ENCODE measurements around the gene STING1.
"Not testable (repeated sequence)": the region's sequence is repeated elsewhere in the genome, so short reads cannot be mapped to it uniquely, and the experiment has no call there.

DNA sequence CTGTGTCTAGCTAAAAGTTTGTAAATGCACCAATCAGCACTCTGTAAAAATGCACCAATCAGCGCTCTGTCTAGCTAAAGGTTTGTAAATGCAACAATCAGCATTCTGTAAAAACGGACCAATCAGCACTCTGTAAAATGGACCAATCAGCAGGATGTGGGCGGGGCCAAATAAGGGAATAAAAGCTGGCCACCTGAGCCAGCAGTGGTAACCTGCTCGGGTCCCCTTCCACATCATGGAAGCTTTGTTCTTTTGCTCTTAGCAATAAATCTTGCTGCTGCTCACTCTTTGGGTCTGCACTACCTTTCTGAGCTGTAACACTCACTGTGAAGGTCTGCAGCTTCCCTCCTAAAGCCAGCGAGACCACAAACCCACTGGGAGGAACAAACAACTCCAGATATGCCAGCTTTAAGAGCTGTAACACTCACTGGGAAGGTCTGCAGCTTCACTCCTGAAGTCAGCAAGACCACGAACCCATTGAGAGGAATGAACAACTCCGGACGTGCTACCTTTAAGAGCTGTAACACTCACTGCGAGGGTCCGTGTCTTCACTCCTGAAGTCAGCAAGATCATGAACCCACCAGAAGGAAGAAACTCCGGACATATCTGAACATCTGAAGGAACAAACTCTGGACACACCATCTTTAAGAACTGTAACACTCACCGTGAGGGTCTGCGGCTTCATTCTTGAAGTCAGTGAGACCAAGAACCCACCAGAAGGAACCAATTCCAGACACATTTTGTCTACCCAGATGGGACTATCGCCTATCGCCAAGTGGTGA is 20.7 kb upstream of the STING1 start:
- TF ChIP-seq, protein P1, sequence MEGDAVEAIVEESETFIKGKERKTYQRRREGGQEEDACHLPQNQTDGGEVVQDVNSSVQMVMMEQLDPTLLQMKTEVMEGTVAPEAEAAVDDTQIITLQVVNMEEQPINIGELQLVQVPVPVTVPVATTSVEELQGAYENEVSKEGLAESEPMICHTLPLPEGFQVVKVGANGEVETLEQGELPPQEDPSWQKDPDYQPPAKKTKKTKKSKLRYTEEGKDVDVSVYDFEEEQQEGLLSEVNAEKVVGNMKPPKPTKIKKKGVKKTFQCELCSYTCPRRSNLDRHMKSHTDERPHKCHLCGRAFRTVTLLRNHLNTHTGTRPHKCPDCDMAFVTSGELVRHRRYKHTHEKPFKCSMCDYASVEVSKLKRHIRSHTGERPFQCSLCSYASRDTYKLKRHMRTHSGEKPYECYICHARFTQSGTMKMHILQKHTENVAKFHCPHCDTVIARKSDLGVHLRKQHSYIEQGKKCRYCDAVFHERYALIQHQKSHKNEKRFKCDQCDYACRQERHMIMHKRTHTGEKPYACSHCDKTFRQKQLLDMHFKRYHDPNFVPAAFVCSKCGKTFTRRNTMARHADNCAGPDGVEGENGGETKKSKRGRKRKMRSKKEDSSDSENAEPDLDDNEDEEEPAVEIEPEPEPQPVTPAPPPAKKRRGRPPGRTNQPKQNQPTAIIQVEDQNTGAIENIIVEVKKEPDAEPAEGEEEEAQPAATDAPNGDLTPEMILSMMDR (IDR thresholded peaks at IDR 0.05) = not testable (repeated sequence)
- TF ChIP-seq POLR2AphosphoS5 (IDR thresholded peaks at IDR 0.05; ENCODE audit: low read depth, low read length); SIN3A (IDR thresholded peaks at IDR 0.05; ENCODE audit: borderline replicate concordance, insufficient read depth, low read depth, low read length): not testable (repeated sequence)
- TF ChIP-seq, protein P2, sequence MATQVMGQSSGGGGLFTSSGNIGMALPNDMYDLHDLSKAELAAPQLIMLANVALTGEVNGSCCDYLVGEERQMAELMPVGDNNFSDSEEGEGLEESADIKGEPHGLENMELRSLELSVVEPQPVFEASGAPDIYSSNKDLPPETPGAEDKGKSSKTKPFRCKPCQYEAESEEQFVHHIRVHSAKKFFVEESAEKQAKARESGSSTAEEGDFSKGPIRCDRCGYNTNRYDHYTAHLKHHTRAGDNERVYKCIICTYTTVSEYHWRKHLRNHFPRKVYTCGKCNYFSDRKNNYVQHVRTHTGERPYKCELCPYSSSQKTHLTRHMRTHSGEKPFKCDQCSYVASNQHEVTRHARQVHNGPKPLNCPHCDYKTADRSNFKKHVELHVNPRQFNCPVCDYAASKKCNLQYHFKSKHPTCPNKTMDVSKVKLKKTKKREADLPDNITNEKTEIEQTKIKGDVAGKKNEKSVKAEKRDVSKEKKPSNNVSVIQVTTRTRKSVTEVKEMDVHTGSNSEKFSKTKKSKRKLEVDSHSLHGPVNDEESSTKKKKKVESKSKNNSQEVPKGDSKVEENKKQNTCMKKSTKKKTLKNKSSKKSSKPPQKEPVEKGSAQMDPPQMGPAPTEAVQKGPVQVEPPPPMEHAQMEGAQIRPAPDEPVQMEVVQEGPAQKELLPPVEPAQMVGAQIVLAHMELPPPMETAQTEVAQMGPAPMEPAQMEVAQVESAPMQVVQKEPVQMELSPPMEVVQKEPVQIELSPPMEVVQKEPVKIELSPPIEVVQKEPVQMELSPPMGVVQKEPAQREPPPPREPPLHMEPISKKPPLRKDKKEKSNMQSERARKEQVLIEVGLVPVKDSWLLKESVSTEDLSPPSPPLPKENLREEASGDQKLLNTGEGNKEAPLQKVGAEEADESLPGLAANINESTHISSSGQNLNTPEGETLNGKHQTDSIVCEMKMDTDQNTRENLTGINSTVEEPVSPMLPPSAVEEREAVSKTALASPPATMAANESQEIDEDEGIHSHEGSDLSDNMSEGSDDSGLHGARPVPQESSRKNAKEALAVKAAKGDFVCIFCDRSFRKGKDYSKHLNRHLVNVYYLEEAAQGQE (IDR thresholded peaks at IDR 0.05; ENCODE audit: insufficient read depth in 1 of 2, low read depth in 2 of 2, low read length in 1 of 2) = not testable (repeated sequence)
